Psoas muscle (tissue), 8 donors: Measurements from ENCODE around the gene ANKZF1. TPM values are rescaled to one million over a fixed set of nuclear protein-coding genes. Genes with fewer than 3 reads are reported as not detected.

ENCODE experiments used
- ATAC-seq, 4 donors: fragments of 200-7000 bp; cut with Tn5 transposase; one replicate each; pipeline ENCODE4 v1.9.1; 2020; ENCODE audit warnings: moderate library complexity in 3 of 4, mild to moderate bottlenecking in 2 of 4
- DNase-seq, 2 donors: peaks; one replicate each; pipeline ENCODE4 v3.0.0-alpha.2; 2020
- H3K27ac ChIP-seq: fragments of 200-600 bp; one replicate; pipeline ENCODE4 v1.8.0; 2022
- H3K27me3 ChIP-seq, 3 donors: fragments of 200-600 bp in 1 of 3; one replicate each; pipeline versions ENCODE4 v1.6.1 to v1.8.0; 2013 to 2022; ENCODE audit warnings: low read length in 2 of 3, mild to moderate bottlenecking in 2 of 3, moderate library complexity in 1 of 3; ENCODE audit not compliant: insufficient read depth in 3 of 3
- H3K36me3 ChIP-seq, 2 donors: fragments of 200-600 bp in 1 of 2; one replicate each; pipeline versions ENCODE4 v1.6.1 to v1.8.0; 2013 to 2022; ENCODE audit warnings: low read depth in 1 of 2, mild to moderate bottlenecking in 1 of 2, moderate library complexity in 1 of 2; ENCODE audit not compliant: insufficient read depth in 1 of 2
- H3K4me1 ChIP-seq: fragments of 200-600 bp; one replicate; pipeline ENCODE4 v1.8.0; 2022
- H3K4me3 ChIP-seq: fragments of 200-600 bp; one replicate; pipeline ENCODE4 v1.8.0; 2022; ENCODE audit warnings: mild to moderate bottlenecking
- H3K9me3 ChIP-seq: fragments of 200-600 bp; one replicate; pipeline ENCODE4 v1.8.0; 2022
- CTCF ChIP-seq: fragments of 200-600 bp; IDR thresholded peaks from one replicate; pipeline ENCODE4 v1.8.0; 2022; ENCODE audit warnings: antibody characterized with exemption
- WGBS, 3 donors: extraction: QIAGEN DNeasy Blood & Tissue Kit; methylation state at CpG; one replicate each; pipeline versions ENCODE4 v1.1.6 to v1.1.7; 2013; 5-methylcytosine and 5-hydroxymethylcytosine counted together
- intact Hi-C, 2 donors: fragments of 100-400 bp; cut with DNase I; formaldehyde crosslinking; loops; one replicate each; pipeline versions ENCODE4 v1.11.0 to v1.14.2; 2022
- polyA plus RNA-seq, 3 donors: library from polyadenylated mRNA; stranded (reverse); fragments of 200-250 nt; gene quantifications; one replicate each; pipeline ENCODE4 v1.2.3, GENCODE V29; 2013
- total RNA-seq, 4 donors: library from RNA; stranded (reverse); fragmentation: NEBNext Ultra II Directional in 2 of 4; extraction: Animal tissue kit (Norgen Biotek cat#: 25700) in 2 of 4; gene quantifications; one replicate each; pipeline versions ENCODE4 v1.2.1 to v1.2.4, GENCODE V29; 2021 to 2023
- donor health status: healthy with polysubstance abuse.
- donor health status: DM: no; HTN: no; CAD: no; lungs with moderate emphysema.
- donor health status: Bipolar disorder and iron deficiency.
- donor health status: healthy.
- donor health status: DM: yes; HTN: yes; CAD: no.
- donor health status: DM: no; HTN: no; CAD: no.
- donor health status: DM: no; HTN: no; CAD: no.
- donor health status: DM: yes; HTN: yes; CAD: no.

ANKZF1 gene
- total and polyA plus RNA-seq, 7 donors = 8.7 to 29.4 (median 14.9) TPM

- intact Hi-C loops = no loop called here
- WGBS, 3 donors = 60 to 64% (median 60%) methylated on average over 16 to 17 of the region's 17 CpGs
- no peaks in the 10 kb centered on the region for H3K9me3 ChIP-seq
- H3K27ac ChIP-seq = no peak overlapping the region
- peaks cover 5% of the 10 kb centered on the region for H3K4me1 ChIP-seq
- DNase-seq (no peak), ATAC-seq (peak; percentile 44 to 76 (median 70))
- H3K4me3 ChIP-seq = no peak overlapping the region
- no peaks in the 10 kb centered on the region for H3K27me3 ChIP-seq
- H3K36me3 ChIP-seq = peaks cover 0 to 57% of the 10 kb centered on the region in 2 donors
- no peak for TF ChIP-seq CTCF
Observed at GRCh38 chr2:219285894-219286425, 56.4 kb downstream of the ANKZF1 start.

Other genes starting within 250 kb of the ANKZF1 start
- not detected for gene FEV, start 244.6 kb upstream of the ANKZF1 start, total RNA-seq
- not detected for gene FEV, start 244.6 kb upstream of the ANKZF1 start, polyA plus RNA-seq
- not detected for gene CRYBA2, start 236.4 kb upstream of the ANKZF1 start, total RNA-seq
- gene CRYBA2, start 236.4 kb upstream of the ANKZF1 start, polyA plus RNA-seq = under 1 TPM in 1 of 3 donors, not detected in 2; 0.08 TPM
- not detected for gene CFAP65, start 188.3 kb upstream of the ANKZF1 start, total RNA-seq
- not detected for gene CFAP65, start 188.3 kb upstream of the ANKZF1 start, polyA plus RNA-seq
- gene IHH, start 168.9 kb upstream of the ANKZF1 start, total RNA-seq = not detected
- gene IHH, start 168.9 kb upstream of the ANKZF1 start, polyA plus RNA-seq = under 1 TPM in 2 of 3 donors, not detected in 1; 0.03 to 0.12 TPM
- 10 to 100 TPM; 11.5 to 18.5 (median 13.4) TPM for gene NHEJ1, start 69.0 kb upstream of the ANKZF1 start, total RNA-seq
- gene NHEJ1, start 69.0 kb upstream of the ANKZF1 start, polyA plus RNA-seq = 10 to 100 TPM; 10.7 to 20.5 (median 15.5) TPM
- gene SLC23A3, start 59.8 kb upstream of the ANKZF1 start, total RNA-seq = under 1 TPM in 3 of 4 donors, not detected in 1; 0.12 to 0.86 (median 0.16) TPM
- gene SLC23A3, start 59.8 kb upstream of the ANKZF1 start, polyA plus RNA-seq = under 1 TPM; 0.09 to 0.25 (median 0.10) TPM
- gene CNPPD1, start 52.9 kb upstream of the ANKZF1 start, total RNA-seq = 10 to 100 TPM; 58.5 to 76.0 (median 70.0) TPM
- 10 to 100 TPM; 71.0 to 81.5 (median 72.7) TPM for gene CNPPD1, start 52.9 kb upstream of the ANKZF1 start, polyA plus RNA-seq
- gene RETREG2, start 51.5 kb upstream of the ANKZF1 start, total RNA-seq = 10 to 100 TPM; 28.1 to 38.1 (median 37.1) TPM
- gene RETREG2, start 51.5 kb upstream of the ANKZF1 start, polyA plus RNA-seq = 10 to 100 TPM; 36.5 to 71.4 (median 62.2) TPM
- 10 to 100 TPM; 19.0 to 26.6 (median 22.1) TPM for gene ZFAND2B, start 23.0 kb upstream of the ANKZF1 start, total RNA-seq
- 10 to 100 TPM; 22.4 to 46.2 (median 32.6) TPM for gene ZFAND2B, start 23.0 kb upstream of the ANKZF1 start, polyA plus RNA-seq
- gene ABCB6, start 10.8 kb upstream of the ANKZF1 start, total RNA-seq = 10 to 100 TPM; 24.4 to 55.7 (median 43.5) TPM
- 10 to 100 TPM; 31.0 to 64.9 (median 42.2) TPM for gene ABCB6, start 10.8 kb upstream of the ANKZF1 start, polyA plus RNA-seq
- 100 to 1,000 TPM; 111 to 180 (median 122) TPM for gene ATG9A, start 170 bp upstream of the ANKZF1 start, total RNA-seq
- 100 to 1,000 TPM in 1 of 3 donors, 10 to 100 TPM in 2; 41.6 to 107 (median 74.0) TPM for gene ATG9A, start 170 bp upstream of the ANKZF1 start, polyA plus RNA-seq
- gene GLB1L, start 15.6 kb downstream of the ANKZF1 start, total RNA-seq = 1 to 10 TPM in 1 of 4 donors, under 1 TPM in 3; 0.59 to 1.6 (median 0.92) TPM
- 1 to 10 TPM in 1 of 3 donors, under 1 TPM in 2; 0.55 to 3.7 (median 0.82) TPM for gene GLB1L, start 15.6 kb downstream of the ANKZF1 start, polyA plus RNA-seq
- 10 to 100 TPM; 11.6 to 16.7 (median 14.3) TPM for gene STK16, start 15.7 kb downstream of the ANKZF1 start, total RNA-seq
- gene STK16, start 15.7 kb downstream of the ANKZF1 start, polyA plus RNA-seq = 10 to 100 TPM; 15.8 to 38.5 (median 29.7) TPM
- gene TUBA4B, start 23.4 kb downstream of the ANKZF1 start, total RNA-seq = not detected
- gene TUBA4B, start 23.4 kb downstream of the ANKZF1 start, polyA plus RNA-seq = under 1 TPM in 1 of 3 donors, not detected in 2; 0.06 TPM
- 100 to 1,000 TPM; 522 to 707 (median 613) TPM for gene TUBA4A, start 24.1 kb downstream of the ANKZF1 start, total RNA-seq
- 100 to 1,000 TPM; 291 to 618 (median 508) TPM for gene TUBA4A, start 24.1 kb downstream of the ANKZF1 start, polyA plus RNA-seq
- gene DNAJB2, start 49.6 kb downstream of the ANKZF1 start, total RNA-seq = 100 to 1,000 TPM in 3 of 4 donors, 10 to 100 TPM in 1; 93.1 to 173 (median 117) TPM
- gene DNAJB2, start 49.6 kb downstream of the ANKZF1 start, polyA plus RNA-seq = 100 to 1,000 TPM in 2 of 3 donors, 10 to 100 TPM in 1; 99.6 to 204 (median 100) TPM
- 1 to 10 TPM in 1 of 4 donors, under 1 TPM in 1, not detected in 2; 0.91 to 1.1 TPM for gene PTPRN, start 79.6 kb downstream of the ANKZF1 start, total RNA-seq
- under 1 TPM; 0.03 to 0.17 (median 0.04) TPM for gene PTPRN, start 79.6 kb downstream of the ANKZF1 start, polyA plus RNA-seq
- gene RESP18, start 102.9 kb downstream of the ANKZF1 start, total RNA-seq = not detected
- not detected for gene RESP18, start 102.9 kb downstream of the ANKZF1 start, polyA plus RNA-seq
- gene DNPEP, start 158.1 kb downstream of the ANKZF1 start, total RNA-seq = 10 to 100 TPM; 60.9 to 88.3 (median 63.9) TPM
- gene DNPEP, start 158.1 kb downstream of the ANKZF1 start, polyA plus RNA-seq = 10 to 100 TPM; 46.7 to 93.1 (median 68.7) TPM
- gene DES, start 188.6 kb downstream of the ANKZF1 start, total RNA-seq = over 10,000 TPM; 12,653 to 14,820 (median 13,821) TPM
- over 10,000 TPM in 2 of 3 donors, 1,000 to 10,000 TPM in 1; 8,143 to 13,925 (median 13,727) TPM for gene DES, start 188.6 kb downstream of the ANKZF1 start, polyA plus RNA-seq
- gene SPEG, start 205.0 kb downstream of the ANKZF1 start, total RNA-seq = 100 to 1,000 TPM; 239 to 419 (median 304) TPM
- 100 to 1,000 TPM in 2 of 3 donors, 10 to 100 TPM in 1; 34.8 to 190 (median 133) TPM for gene SPEG, start 205.0 kb downstream of the ANKZF1 start, polyA plus RNA-seq